Hypothalamus (tissue), 51 donors: ENCODE measurements around the gene ALCAM.

Source experiments
- DNase-seq, 51 donors: peaks; one replicate each; lab custom pipeline; 2025; lab: John Stamatoyannopoulos, UW

The ALCAM gene

DNA sequence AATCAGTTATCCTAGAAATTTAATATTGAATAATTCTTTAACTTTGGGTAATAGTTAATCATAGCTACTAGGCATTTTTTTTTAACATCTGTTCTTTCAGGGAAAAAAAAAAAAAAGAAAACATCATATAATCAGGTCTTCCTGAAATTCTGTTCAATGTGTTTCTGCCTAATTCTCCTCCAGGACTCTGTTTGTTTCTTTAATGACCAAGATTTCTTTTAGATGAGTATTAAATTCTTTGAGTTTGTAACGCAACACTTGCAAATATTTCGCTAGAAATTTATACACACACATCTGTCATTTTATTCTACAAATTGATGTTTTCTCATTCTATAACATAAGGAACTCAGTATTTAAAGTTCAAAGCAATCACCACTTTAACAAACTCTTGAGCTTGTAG lies 56.7 kb downstream of the ALCAM start:
- DNase-seq: no peak

- DNase-seq: no peak
Observed at GRCh38 chr3:105424412-105425152, 57.9 kb downstream of the ALCAM start.

- DNase-seq: no peak
Observed at GRCh38 chr3:105425153-105425502, 58.4 kb downstream of the ALCAM start.

DNA sequence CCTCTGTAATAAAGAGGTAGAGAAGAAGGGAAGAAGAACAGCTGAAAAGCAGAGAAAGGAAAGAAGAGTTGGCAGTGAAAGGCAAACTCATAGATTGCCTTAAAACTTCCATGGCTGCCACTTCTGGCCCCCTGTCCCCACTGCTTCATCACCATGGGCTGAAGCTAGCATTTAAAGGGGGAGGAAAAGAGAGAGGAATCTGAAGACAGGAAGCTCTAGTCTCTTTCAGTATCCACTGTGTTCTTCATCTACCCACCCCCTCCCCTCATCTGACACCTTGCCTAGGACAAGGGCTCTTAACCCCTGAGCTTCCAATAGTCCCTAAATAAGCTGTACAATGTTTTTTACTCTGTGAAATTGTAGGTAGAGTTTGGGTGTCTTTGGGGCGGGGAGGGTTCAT lies 60.6 kb downstream of the ALCAM start:
- DNase-seq: no peak

DNA sequence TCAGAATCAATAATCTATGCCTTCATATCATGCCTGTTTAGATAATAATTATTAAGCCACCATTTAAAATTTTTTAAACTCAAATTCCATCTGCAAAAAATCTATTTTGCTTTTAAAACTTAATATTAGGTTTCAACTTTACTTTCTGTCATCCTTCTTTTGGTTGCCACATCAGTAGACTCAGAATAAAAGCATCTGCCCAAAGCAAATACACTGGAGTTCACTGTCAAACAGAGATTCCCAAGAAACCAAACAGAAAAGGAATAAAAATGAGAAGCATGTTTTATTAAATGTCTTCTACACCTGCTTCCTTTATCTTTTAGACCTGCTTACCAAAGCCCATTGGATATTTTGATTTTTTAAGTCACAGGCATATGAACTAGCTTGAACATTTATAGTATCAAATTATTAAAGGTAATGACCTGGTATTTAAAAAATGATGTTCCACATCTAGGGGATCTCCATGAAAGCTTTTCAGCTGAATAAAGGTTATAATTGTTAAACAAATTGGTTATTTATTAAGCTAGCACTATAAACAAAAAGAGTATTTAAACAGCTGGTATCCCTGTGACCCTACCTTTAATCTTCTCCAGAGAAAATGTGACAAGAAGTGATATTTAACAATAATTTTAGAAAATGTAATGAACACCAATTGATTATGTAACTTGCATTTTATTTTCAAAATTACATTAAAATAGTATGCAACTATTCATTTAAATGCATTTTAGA lies 62.5 kb downstream of the ALCAM start:
- no peak for DNase-seq

- no peak for DNase-seq
Observed at GRCh38 chr3:105430455-105430854, 63.7 kb downstream of the ALCAM start.

- DNase-seq: peak in 2 of 51 donors; percentile 12 to 20
Observed at GRCh38 chr3:105431200-105431599, 64.5 kb downstream of the ALCAM start.

DNA sequence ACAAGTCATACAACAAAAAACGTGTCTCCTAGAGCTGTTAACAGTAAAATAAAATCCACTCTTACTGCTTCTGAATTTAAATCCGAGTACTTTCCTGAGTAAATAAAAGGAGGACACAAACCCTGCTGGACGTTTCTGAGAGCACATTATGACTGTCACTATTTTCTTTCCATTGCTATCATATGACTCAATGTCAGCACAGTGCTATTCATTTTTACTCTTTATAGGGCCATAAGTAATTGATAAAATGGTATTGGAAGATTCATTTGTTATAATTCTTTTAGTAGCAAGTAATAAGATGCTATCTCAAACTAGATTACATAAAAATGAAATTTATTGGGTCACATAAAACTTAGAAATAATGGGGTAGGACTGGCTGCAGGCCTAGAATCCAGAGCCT lies 68.6 kb downstream of the ALCAM start:
- no peak for DNase-seq

- no peak for DNase-seq
Observed at GRCh38 chr3:105436687-105437086, 70.0 kb downstream of the ALCAM start.

DNA sequence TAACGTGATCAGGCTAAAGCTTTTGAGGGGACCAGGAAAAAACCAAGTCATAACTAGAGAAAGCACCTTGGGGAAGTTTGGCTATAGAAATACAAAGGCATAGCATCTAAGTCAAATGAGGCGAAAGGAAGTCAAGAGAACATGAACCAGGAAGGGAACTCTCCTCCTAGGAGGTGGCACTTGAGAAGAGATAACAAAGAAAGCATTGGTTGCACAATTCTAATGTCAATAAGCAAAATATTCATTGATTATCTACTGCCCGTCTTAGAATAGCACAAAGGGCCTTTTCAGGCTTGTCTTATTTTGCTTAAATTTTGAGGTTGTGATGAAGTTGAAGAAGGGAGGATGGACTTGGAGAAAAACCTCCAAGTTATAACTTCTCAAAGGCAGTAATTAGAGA lies 73.4 kb downstream of the ALCAM start:
- no peak for DNase-seq

DNA sequence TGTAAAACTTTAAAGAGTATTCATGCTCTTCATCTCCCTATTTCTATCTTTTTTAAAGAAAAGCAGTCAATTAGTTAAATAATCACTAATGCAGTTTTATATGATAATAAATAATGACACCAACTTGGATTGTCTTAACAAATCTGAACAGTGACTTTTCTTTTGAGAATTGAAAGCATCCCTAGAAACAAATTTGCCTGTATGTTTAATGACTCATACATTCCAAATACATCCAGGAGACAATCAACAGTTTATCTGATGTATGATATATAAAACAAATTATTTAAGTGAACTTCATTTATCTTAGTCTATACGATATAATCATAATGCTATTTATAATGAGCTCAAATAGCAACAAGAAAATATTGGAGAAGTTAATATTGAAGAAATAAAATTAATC lies 78.0 kb downstream of the ALCAM start:
- no peak for DNase-seq

GRCh38 chr3:105448338-105448982 lies 81.8 kb downstream of the ALCAM start:
- peak in 46 of 51 donors; percentile 2 to 93 (median 66) for DNase-seq

DNA sequence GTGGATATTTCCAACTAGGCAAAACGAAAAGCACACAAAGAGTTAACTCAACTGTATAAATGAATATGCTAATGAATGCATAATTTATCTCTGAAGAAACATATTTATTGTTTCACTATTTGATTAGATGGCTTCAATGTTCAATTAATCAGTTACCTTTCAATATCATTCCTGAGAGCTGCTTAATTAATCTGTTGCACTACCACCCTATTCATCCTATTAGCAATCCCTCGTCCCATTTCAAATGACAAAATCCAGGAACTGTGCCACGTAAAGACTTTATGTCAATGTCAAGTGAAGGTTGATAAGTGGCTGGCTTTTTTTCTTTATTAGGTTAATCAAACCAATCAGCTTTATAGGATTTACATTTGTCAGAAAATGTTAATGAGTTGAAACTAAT lies 82.7 kb downstream of the ALCAM start:
- DNase-seq: peak in 1 of 51 donors; percentile 51

DNA sequence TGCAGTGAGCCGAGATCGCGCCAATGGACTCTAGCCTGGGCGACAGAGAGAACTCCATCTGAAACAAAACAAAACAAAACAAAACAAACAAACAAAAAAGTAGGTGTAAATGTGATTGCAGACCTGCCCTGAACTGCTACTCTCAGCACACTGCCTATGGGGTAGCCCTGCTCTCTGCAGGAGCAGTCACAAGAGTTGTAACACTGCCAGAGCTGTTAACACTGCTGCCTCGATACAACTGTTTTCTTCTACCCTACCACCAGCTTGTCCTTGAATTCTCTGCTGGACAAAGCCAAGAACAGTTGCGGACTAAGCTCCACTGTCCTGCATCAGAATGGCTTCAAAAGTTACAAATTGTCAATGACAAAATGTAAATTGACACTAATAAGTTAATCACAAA lies 89.3 kb downstream of the ALCAM start:
- peak in 11 of 51 donors; percentile 2 to 47 (median 14) for DNase-seq

DNA sequence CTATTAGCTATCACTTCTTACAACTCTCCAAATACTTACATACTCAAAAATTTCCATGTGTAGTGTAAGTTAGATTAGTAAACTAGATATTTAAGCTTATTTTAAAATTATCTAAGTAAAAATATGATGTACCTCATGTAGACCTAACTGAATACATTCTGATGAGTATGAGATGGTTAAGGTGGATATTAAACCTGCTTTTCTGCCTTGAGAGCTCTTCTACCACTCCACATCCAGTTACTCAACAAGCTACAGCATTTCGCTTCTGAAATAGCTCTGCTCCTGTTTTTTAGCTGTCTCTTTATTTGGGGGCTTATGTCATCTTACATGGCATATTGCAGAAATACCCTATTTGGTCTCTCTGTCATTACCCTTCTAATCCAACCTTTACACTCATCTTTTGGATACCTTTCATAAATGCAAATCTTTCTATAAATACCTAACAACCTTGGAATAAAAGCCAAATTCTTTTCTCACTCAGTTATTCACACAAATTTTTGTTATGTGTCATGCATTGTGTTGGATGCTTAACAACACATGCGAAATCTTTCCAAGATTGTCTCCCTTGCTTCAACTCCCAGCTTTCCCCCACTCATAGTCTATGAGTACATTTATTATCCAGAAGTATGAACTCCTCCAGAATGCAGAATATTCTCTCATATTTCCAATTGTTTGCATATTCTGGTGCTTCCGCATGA lies 92.0 kb downstream of the ALCAM start:
- DNase-seq: no peak

DNA sequence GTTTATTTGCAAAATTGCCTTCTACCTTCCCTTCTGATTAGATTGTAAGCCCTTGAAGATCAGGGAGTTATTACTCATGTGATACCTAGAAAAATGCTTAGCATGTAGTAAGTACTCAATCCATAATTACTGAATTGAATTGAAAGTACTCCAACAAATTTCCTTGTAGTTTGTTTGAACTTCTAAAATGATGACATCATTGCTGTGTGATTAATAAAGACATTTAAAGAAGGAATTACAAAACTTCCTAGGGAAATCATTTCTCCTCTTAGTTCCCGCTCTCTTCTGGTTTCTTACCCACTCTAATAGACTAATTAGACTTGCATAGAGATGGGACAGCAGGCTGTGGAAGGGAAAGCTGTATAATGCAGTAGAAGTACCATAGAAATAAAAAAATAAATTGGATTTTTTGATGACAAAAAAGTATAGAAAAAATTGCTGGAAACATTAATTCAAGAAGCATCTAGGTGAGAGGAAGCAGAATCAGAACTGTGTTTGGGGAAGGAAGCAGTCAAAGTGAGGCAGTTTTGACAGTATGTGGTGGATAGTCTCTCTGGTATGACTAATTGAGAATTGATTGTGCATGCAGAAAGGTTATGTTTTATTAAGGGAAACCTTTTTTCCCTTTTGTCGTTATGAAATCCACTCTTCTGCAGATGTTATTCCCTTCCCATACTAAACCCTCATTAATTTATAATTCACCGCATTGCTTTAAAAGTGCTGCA lies 93.0 kb downstream of the ALCAM start:
- no peak for DNase-seq

DNA sequence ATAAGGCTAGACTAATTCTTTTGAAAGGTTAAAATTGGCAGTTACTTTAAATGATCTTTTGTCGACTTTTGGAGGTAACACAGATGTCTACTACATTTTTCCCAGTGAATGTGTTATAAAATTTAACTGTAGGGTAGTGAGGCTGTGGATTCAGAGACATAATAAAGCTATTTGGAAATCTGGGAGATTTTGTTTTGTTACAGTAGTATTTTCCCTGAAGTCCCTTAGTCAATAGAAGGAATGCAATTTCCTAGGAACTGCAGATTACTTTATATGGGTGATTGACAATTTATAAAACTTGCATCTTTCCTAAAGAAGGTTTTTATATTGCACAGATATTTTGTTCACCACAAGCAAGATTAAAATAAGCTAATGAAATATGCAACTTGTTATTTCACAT lies 96.9 kb downstream of the ALCAM start:
- DNase-seq: no peak

- peak in 1 of 51 donors; percentile 39 for DNase-seq
Observed at GRCh38 chr3:105465251-105465853, 98.6 kb downstream of the ALCAM start.

GRCh38 chr3:105466072-105466471 lies 99.4 kb downstream of the ALCAM start:
- peak in 2 of 51 donors; percentile 24 to 65 for DNase-seq
